HG02884 (cell line): ENCODE measurements around the gene TRIM45.
"Not testable (repeated sequence)": the region's sequence is repeated elsewhere in the genome, so short reads cannot be mapped to it uniquely, and the experiment has no call there.

Experiments
- ATAC-seq: cut with Tn5 transposase; IDR thresholded peaks from one replicate; pipeline ENCODE4 v1.9.1; 2021; ENCODE audit warnings: mild to moderate bottlenecking, moderate library complexity; ENCODE audit not compliant: unreplicated experiment

Gene TRIM45

DNA sequence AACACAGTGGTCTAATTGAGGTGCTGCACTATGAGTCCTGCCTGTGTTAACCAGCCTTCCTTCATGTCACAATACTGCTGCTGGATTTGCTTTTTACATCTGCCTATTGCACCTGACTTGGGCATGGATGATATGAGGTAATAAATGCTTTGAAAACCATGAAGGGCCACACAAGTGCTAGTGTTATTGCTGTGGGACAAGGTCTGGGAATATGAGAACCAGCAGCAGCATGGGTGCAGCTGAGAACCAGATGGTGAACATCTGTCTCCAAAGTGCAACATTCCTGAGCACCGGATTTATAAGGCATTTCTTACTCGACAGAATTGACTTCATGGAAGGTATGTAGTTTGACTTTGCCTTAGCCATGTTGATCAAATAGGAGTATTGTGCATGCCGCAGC lies 16.6 kb downstream of the TRIM45 start:
- ATAC-seq = no peak

DNA sequence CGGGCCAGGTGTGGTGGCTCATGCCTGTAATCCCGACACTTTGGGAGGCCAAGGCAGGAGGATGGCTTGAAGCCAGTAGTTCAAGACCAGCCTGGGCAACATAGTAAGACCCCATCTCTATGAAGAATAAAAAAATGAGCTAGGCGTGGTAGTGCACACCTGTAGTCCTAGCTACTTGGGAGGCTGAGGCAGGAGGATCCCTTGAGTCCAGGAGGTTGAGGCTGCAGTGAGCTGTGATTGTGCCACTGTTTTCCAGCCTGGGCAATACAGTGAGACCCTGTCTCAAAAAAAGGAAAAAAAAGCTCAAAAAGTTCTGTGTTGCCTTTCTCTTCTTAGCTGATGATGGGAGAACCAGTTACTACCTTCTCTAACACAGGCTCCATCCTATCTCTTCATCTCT lies 19.7 kb downstream of the TRIM45 start:
- not testable (repeated sequence) for ATAC-seq

DNA sequence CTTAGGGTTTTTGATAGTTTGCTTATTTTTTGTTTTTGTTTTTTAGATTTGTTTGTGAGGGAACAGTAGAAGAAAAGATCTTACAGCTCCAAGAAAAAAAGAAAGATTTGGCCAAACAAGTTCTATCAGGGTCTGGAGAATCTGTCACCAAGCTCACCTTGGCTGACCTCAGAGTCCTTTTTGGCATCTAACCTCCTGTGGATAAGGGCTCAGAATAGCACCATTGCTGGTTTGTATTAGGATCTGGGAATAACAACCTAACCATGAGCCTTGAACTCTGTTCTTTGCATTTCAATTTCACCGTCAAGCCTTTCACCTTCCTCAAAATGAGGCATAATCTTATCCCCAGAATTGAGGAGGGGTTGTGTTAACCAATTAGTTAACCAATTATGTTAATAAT lies 20.2 kb downstream of the TRIM45 start:
- ATAC-seq = no peak

DNA sequence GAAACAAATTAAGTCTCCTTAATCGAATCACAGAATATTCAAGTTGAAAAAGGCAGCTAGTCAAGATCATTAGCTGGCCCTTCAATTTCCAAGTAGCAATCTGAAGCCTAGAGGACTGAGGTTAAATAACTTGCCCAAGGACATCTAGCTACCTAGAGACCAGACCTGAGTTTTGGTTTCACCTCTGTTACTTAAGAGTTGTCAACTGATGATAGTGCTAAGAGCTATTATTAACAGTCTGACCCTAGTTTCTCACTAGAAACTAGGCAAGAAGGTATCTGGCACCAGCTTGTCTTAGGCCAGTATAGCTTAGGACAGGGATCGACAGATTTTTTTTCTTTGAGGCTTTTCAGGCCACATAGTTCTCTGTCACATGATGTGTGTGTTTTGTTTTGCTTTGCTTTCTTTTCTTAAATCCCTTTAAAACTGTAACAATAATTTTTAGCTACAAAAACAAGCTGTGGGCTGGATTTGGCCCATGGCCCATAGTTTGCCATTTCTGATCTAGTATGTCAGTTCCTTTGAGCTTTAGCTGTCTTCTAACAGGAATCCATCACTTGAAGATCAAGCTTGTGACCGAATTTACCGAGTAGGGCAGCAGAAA lies 23.2 kb downstream of the TRIM45 start:
- ATAC-seq = no peak

DNA sequence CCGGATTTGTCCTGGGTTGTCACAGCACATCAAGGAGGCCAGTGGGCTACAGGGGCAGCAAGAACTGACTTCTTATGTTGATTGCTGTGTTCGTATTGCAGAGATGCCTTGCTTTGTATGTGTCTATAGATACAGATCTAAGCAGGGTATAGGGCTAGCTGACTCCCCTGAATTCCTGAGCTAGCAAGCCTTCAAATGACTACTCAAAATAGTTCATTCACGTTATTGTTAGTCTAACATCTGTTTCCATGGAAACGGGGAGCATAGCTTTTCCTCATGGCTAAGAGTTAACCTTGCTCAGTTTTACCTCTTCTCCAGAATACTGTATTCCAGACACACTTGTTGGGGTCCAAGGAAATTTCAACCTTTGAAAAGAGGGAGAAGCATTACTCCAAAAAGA lies 24.1 kb downstream of the TRIM45 start:
- ATAC-seq = no peak

DNA sequence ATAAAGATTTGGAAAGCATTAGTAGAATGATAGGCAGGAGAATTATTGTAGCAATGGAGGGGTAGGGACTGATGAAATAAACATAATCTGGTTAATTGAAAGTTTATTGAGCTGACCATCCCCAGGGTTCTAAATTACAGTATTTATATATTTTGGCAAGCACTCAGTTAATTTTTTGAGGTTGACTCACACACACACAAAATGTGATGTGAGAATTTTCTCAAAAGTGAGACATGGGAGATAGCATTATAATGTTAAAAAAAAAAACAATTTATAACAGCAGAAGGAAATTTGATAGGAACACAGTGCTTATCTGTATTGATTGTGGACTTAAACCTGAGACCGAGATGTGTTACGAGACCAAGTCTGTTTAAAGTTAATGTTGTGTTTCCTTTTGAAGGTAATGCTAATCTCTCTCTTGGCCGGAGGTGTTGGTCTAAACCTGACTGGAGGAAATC lies 24.6 kb downstream of the TRIM45 start:
- no peak for ATAC-seq

DNA sequence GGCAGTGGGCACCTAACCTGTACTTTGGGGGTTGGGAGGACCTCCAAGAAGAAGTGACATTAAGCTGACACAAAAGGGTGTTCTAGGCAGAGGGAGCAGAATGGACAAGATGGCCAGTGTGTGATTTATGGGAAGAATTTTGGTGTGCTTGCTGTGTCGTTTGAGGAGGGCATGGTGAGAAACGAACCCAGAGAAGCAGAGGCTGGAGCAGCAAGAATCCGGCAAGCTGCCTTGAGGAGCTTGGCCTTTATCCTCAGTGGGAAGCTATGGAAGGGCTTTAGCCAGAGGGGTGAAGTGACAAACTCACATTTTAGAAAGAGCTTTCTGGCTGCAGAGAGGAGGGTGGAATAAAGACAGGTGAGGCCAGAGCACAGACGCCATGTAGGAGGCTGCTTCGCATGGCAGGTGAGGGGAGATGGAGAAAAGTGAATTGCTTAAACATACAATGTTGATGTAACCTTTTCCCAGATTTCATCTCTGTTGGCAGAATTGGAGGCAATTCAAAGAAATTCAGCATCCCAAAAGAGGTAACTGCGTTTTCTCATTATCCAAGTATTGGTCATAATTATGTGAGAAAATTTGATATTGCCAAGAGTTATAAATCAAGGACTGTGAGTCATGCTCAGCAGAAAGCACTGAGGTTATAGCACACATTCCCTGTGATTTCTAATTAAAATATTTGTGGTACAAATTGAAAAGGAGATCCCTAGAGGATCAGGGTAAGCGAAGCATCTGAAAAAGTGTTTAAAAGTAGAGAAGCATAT lies 26.5 kb downstream of the TRIM45 start:
- ATAC-seq = no peak

DNA sequence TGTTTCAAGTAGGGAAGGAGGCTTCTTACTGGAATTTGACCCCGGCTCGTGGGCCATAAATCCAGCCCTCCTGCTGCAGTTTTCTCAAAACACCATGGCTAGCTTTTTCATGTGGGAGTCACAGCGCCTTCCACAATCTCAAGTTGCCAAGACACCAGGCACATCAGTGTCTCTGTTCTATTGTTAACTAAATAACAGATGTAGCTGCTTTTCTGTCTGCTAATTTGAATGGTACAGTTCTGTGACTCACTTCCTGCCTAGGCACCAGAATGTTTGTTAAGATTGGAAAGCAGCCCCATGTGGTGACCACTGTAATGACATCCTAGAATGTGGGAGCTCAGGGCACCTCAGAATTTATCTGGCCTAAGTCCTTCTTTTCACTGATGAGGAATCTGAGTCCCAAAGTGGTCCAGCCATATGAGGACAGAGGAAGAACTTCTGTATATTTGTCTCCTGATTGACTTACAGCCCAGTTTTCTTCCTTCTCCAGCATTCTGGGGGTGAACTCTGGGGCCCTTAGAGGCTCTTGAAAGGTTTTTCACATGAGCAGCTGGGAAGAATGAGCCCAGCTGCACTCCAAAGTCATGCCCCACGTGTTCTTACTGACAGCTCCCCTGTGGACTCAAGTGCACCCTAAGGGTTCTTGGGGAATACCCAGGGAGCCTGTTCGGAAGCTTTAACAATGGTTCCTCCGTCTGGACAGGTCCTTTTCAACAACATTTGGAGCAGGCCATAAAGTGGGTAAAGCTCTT lies 27.5 kb downstream of the TRIM45 start:
- peak; percentile 87 for ATAC-seq

DNA sequence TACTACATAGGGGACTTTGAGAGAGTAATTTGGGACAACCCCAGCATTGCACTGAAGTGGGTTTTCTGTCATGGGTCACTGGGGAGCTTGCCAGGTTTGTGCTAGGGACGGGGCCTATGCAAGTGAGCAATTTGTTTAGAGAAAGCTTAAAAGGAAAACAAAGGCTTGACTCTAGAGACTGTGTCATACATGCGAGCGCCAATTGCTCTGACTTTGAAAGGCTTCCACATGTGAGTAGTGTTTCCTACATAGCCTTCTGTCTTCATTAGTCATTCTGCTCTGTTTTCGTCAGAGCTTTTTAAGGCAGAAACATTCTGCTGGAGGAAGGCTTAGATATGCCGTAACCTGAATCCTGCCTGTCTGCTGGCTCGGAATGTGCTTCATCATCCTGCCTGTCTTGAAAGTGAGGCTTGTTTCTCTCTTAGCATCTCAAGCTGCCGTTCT lies 28.4 kb downstream of the TRIM45 start:
- no peak for ATAC-seq

DNA sequence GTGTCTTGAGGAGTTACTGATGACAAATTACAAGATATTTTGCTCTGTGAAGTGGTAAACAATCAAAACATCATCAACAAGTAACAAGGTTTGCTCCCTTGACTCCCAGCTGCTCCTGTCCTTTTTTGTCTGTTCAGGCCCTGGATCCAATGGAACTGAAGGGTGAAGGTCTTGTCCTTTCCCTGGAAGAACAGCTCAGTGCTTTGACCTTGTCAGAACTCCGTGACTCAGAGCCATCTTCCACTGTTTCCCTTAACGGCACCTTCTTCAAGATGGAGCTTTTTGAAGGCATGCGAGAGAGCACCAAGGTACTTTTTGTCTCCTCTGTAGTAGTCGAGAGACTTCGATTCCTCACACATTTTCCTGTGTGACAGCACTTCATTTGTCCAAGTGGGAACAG lies 29.0 kb downstream of the TRIM45 start:
- ATAC-seq = no peak

DNA sequence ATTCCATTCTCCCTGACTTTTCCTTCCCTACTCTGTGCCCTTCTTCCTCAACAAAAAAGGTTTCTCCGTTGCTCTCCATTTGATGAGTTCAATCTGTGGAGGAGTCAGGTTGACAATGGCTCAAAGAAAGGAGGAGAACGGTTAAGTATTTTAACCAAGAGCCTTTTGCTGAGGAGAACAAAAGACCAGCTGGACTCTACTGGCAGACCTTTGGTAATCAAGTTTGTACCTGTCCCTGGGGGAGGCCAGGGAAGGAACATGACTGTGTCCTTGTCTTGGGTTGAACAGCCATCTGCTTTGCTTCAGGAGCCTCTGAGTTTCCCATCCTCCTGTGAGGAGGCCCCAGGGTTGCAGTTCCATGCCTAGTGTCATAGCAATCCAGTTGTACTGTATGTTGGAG lies 31.6 kb downstream of the TRIM45 start:
- ATAC-seq = no peak

DNA sequence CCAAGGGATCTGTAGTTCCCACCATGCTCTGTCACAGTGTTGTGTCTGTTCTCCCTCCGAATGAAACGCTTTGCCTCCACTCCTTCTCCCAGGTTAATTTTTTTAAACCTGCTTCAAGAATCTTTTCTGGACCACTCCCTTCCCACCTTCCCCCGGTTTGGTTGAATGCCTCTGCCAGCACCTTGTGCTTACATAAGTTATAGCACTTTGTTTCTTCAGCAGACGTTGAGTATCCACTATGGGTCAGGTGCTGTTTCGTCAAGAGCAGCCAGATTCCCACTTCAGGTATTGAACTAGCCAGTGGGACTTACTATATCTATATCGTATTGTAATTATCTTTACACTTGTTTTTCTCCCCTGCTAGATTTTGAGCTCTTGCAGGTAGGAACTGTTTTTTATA lies 33.9 kb downstream of the TRIM45 start:
- ATAC-seq = no peak

DNA sequence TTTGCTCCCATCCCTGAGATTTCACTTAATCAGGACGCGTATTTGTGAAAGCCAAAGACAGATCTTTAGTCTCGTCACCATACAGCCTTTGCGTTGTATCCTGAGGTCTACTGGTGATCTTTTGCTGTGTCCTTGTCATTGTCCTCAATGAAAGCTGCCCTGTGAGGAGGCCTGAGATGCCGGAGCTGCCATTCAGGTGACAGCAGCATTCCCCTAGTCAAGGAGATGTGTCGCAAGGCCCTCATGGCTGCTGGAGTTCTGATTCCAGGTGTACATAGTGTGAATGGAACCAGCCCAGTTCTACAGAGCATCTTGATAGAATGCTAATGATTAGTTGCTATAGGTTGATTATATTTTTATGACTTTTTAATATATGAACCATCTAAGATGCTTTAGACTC lies 37.3 kb downstream of the TRIM45 start:
- no peak for ATAC-seq

DNA sequence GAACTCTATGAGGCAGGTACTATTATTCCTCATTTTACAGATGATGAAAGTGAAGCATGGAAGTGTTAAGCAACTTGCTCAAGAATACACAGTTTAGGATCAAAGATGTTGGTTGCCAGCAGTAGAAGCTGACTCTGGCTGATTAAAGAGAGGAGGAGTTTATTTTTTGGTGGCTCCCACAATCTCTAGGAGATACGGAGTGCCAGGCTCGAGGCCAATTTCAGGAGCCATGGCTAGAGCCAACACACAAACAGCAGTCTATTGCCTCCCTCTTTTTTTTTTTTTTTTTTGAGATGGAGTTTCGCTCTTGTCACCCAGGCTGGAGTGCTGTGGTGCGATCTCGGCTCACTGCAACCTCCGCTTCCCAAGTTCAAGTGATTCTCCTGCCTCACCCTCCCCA lies 41.8 kb downstream of the TRIM45 start:
- no peak for ATAC-seq

DNA sequence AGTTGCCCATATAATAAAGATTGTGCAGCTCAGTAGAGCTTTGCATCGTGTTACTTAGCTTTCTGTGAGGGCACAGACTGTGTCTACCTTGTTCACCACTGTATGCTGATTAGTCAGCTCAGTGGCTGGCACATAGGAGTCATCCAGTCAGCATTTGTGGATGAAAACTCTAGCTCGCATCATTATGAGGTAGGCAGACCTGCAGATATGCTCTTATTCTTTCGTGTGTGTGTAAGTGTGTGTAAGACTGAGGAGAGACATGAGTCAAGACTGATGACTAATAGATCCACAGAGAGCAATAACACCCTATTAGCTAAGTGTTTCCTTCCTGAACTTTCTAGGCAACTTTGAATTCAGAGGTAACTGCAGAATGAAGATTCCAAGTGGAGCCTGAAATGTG lies 44.3 kb downstream of the TRIM45 start:
- no peak for ATAC-seq

DNA sequence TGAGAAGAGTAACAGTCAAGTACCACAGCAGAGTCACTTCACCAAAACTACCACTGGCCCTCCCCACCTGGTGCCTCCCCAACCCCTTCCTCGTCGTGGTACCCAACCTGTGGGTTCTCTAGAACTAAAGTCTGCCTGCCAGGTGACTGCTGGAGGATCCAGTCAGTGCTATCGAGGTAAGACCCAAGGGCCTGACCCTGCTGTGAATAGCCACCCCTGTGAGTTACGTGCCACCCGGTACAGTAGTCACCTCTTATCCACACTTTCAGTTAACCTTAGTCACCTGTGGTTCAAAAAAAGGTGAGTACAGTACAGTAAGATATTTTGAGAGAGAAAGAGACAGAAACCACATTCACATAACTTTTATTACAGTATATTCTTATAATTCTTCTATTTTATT lies 44.9 kb downstream of the TRIM45 start:
- no peak for ATAC-seq

DNA sequence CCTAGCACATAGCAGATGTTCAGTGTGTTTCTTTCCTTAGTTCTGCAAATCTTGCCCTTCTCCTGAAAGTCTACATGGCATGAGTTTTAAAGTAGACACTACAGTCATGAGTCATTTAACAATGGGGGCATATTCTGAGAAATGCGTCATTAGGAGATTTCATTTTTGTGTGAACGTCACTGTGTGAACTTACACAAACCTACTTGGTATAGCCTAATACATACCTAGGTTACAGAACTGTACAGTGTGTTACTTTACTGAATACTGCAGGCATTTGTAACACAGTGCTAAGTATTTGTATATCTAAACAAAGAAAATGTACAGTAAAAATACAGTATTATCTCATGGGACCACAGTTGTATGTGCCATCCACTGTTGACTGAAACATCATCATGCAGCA lies 51.4 kb downstream of the TRIM45 start:
- peak; percentile 51 for ATAC-seq

DNA sequence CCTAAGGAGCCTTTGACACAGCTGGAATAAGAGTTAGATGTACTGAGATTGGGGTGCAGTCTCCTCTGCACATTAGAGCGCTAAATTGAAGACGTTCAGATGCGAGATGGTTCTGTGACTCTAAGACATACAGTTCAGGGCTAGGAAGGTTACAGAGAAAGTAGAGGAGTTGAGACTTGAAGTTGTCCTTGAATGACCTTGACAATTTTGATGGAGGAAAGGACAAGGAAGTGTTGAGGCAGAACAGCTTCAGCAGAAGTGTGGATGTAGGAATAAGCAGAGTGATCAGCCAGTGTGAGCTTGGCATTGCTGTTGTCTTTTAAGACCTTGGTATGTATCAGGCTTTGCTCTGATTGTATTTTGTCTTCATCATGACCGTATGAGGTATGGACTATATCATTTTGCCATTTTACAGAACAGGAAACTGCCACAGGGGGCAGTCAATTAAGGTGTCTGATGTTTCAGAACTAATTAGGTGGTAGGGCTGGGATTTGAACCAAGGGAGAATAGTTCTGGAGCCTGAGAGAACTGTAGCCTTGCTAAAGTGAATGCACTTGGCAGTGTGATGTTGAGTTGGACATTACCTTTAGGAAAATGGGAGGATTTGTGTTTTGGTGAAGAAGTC lies 52.2 kb downstream of the TRIM45 start:
- no peak for ATAC-seq

DNA sequence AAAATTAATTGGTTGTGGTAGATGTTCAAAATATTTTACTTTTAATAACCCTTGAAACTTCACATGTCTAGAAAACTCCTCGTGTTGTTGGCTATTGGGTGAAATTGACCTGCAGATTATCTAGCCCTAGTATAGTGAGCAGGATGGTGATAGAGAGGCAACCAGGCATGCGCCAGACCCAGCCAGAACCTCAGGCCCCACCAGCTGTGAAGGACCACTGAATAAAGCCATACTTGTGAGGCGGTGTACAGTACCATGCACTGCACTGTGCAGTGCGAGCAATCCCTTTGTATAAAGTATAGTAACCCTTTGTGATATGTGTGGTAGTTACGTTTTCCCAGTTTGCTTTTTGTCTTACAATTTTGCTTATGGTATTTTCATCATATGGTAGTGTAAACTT lies 53.0 kb downstream of the TRIM45 start:
- ATAC-seq = no peak

DNA sequence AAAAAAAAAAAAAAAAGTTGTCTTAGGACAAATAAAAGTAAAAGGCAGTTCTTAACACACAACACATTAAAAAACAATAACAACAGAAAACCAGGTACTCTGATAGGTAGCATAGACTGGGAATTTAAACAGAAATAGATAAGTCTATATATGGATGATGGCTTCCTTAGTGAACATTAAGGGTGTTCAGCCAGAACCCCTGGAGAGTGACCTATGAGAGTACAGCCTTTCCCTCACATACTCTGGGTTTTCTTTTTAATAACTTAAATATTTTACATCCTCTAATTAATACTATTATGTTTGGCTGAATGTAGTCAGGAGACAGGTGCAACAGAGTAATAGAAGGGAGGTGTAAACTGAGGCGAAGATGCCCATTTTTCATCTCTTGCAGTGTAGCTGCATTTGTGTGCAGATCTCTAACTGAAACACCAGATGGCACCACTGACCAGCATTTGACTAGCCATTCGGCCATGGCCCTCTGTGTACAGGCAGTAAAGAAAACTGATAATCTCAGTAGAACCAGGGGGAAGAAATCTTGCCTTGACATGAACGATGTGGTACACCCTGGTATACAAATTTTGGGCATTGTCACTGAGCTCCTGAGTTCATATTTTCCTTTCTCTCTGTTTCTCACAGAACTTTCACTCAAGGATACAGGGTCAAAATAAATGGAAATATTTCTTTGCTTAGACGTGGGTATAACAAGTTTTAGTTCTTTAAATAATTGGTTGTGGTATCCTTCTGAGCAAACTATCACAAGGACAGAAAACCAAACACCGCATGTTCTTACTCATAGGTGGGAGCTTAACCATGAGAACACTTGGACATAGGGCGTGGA lies 53.8 kb downstream of the TRIM45 start:
- ATAC-seq = peak; percentile 69

DNA sequence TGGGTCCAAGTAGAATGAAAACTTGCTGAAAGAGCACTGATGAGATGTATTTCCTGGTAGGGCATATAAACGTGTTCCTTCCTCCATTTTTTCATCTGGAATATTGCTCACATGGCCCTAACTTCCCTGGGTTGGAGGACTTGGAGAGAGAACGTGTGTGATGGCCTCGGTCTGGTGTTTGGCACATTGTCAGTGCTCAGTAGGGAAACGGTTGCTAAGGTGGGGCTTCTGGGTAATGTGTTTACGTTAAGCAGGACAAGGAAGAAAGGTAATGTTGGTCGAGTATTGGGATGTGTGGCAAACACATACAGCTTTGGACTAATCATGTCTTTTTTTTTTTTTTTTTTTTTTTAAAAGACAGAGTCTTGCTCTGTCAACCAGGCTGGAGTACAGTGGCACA lies 55.2 kb downstream of the TRIM45 start:
- no peak for ATAC-seq
